ENCODE data around the gene C12orf42.

Gene C12orf42

DNA sequence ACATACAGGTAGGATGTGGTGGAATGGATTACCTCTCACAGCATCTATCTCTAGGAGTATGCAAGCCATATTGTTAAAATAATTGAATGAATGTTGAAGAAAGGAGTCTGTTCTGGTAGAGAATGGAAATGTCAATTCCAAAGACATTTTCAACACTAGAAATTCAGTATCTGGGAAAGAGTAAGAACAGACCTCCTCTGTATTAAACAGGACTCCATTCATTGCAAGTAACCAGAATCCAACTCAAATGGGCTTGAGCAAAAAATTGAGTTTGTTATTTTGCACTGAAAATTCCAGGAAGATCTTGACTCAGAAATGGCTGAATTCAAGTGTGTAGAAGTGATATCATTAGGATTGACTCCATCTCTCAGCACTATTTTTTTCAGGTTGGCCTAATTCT lies 168.1 kb downstream of the C12orf42 start:
- Histone ChIP-seq H3K4me1 (ENCODE audit: insufficient read depth, low read length) (no peaks in the 10 kb centered on the region), H3K27ac (ENCODE audit: low read depth, low read length) (no peak overlapping the region), H3K36me3 (ENCODE audit: insufficient read depth, low read length) (no peaks in the 10 kb centered on the region), H3K4me3 (ENCODE audit: low read depth in 1 of 2, low read length in 2 of 2) (no peak overlapping the region), H3K9me3 (ENCODE audit: low read length) (no peaks in the 10 kb centered on the region), H3K27me3 (ENCODE audit: control insufficient read depth in 1 of 2, insufficient read depth in 2 of 2, low read length in 2 of 2) (no peaks in the 10 kb centered on the region), H3K9ac (ENCODE audit: low read length) (no peak overlapping the region)

DNA sequence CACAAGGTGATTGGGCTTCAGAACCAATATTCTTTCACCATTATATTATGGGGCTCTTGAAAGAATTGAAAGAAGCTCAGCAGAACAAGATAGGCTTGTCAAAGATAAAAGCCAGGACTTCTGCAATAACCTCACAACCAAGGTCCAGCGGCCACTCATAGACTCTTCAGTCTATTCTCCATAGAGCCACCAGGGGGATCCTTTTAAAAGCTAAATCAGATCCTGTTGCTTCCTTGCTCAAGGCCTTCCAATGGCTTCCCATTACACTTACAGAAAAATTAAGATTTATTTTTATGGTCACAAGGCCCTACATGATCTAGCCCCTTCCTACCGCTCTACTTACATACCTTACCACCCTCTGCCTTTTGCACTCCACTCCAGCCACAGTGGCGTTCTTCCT lies 169.6 kb downstream of the C12orf42 start:
- Histone ChIP-seq H3K4me3 (ENCODE audit: low read depth in 1 of 2, low read length in 2 of 2) (no peak overlapping the region), H3K27ac (ENCODE audit: low read depth, low read length) (no peak overlapping the region), H3K9ac (ENCODE audit: low read length) (no peak overlapping the region), H3K9me3 (ENCODE audit: low read length) (no peaks in the 10 kb centered on the region), H3K27me3 (ENCODE audit: control insufficient read depth in 1 of 2, insufficient read depth in 2 of 2, low read length in 2 of 2) (no peaks in the 10 kb centered on the region), H3K36me3 (ENCODE audit: insufficient read depth, low read length) (no peaks in the 10 kb centered on the region), H3K4me1 (ENCODE audit: insufficient read depth, low read length) (no peaks in the 10 kb centered on the region)

DNA sequence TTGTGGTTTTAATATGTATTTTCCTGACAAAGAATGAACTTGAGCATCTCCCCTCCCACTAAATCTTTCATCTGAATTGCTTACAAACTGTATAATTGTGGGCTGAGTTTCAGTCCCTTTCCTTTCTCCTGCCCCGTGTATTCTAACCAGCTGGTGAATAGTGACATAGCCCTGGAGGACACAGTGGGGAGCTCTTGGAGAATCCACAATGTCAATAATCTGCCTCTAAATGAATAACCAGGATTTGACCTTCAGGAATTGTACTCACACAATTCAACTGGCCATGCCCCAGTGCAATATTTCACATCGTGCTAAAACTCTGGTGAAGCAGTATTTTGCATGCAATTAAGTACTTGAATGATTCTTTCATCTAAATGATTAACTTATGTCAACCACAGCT lies 177.2 kb downstream of the C12orf42 start:
- H3K27me3 ChIP-seq (ENCODE audit: control insufficient read depth in 1 of 2, insufficient read depth in 2 of 2, low read length in 2 of 2): no peaks in the 10 kb centered on the region
- no peak overlapping the region for H3K27ac ChIP-seq (ENCODE audit: low read depth, low read length)
- H3K36me3 ChIP-seq (ENCODE audit: insufficient read depth, low read length): no peaks in the 10 kb centered on the region
- H3K9ac ChIP-seq (ENCODE audit: low read length): no peak overlapping the region
- no peaks in the 10 kb centered on the region for H3K4me1 ChIP-seq (ENCODE audit: insufficient read depth, low read length)
- H3K4me3 ChIP-seq (ENCODE audit: low read depth in 1 of 2, low read length in 2 of 2): no peak overlapping the region
- no peaks in the 10 kb centered on the region for H3K9me3 ChIP-seq (ENCODE audit: low read length)

DNA sequence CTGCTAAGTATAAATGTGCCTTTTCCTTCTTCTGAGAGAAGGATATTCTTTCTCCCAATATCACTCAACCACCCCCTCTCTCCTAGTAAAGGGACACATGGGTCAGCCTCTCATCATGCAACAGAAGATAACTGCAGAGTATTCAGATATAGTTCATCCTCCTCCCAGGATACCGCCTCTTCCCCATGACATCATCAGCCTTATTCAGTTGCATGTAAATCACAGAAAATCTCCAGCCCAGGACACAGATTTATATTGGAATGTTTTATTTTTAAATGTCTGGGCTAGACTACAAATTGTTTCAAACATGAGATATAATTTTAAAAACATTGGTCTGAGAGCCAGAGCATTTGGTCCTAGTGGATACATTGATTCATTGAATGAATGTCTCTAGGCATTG lies 178.5 kb downstream of the C12orf42 start:
- Histone ChIP-seq H3K4me3 (ENCODE audit: low read depth in 1 of 2, low read length in 2 of 2) (no peak overlapping the region), H3K27me3 (ENCODE audit: control insufficient read depth in 1 of 2, insufficient read depth in 2 of 2, low read length in 2 of 2) (no peaks in the 10 kb centered on the region), H3K36me3 (ENCODE audit: insufficient read depth, low read length) (no peaks in the 10 kb centered on the region), H3K4me1 (ENCODE audit: insufficient read depth, low read length) (no peaks in the 10 kb centered on the region), H3K9ac (ENCODE audit: low read length) (no peak overlapping the region), H3K27ac (ENCODE audit: low read depth, low read length) (no peak overlapping the region), H3K9me3 (ENCODE audit: low read length) (no peaks in the 10 kb centered on the region)

DNA sequence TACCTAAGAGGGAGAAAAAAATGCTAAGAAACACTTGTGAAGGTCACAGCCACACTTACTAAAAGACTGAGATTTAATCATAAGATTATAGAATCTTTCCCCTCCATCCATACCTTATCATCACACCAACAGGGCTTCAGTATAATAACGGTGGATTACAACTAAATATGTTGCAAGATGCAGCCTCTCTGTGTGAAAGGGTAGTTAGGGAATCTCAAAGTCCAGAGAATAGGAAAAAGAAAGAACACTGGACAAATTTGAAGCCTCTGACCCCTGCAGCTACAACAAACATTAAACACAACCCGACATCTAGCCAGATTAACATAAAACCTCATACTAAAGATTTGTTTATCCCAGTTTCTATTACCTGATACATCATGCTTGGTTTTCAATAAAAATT lies 181.0 kb downstream of the C12orf42 start:
- Histone ChIP-seq H3K4me3 (ENCODE audit: low read depth in 1 of 2, low read length in 2 of 2) (no peak overlapping the region), H3K9ac (ENCODE audit: low read length) (no peak overlapping the region), H3K4me1 (ENCODE audit: insufficient read depth, low read length) (no peaks in the 10 kb centered on the region), H3K9me3 (ENCODE audit: low read length) (no peaks in the 10 kb centered on the region), H3K27ac (ENCODE audit: low read depth, low read length) (no peak overlapping the region), H3K27me3 (ENCODE audit: control insufficient read depth in 1 of 2, insufficient read depth in 2 of 2, low read length in 2 of 2) (no peaks in the 10 kb centered on the region), H3K36me3 (ENCODE audit: insufficient read depth, low read length) (no peaks in the 10 kb centered on the region)

DNA sequence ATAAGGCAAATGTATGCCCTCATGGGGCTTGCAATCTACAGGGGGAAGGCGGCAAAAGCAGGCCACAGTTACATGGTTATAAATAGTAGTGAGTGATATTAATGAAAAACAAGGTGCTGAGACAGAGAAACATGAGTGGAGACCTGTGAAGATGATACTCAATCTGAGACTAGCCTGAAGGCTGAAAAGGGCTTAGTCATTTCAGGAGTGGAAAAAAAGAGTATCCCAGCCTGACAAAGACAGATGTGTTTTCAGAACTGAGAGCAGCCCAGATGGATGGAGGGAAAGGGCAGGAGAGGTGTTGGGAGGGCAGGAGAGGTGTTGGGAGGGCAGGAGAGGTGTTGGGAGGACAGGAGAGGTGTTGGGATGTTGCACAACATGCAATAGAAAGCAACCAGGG lies 181.9 kb downstream of the C12orf42 start:
- H3K27ac ChIP-seq (ENCODE audit: low read depth, low read length): no peak overlapping the region
- H3K9ac ChIP-seq (ENCODE audit: low read length): no peak overlapping the region
- no peaks in the 10 kb centered on the region for H3K27me3 ChIP-seq (ENCODE audit: control insufficient read depth in 1 of 2, insufficient read depth in 2 of 2, low read length in 2 of 2)
- H3K4me3 ChIP-seq (ENCODE audit: low read depth in 1 of 2, low read length in 2 of 2): no peak overlapping the region
- no peaks in the 10 kb centered on the region for H3K4me1 ChIP-seq (ENCODE audit: insufficient read depth, low read length)
- H3K36me3 ChIP-seq (ENCODE audit: insufficient read depth, low read length): no peaks in the 10 kb centered on the region
- no peaks in the 10 kb centered on the region for H3K9me3 ChIP-seq (ENCODE audit: low read length)

DNA sequence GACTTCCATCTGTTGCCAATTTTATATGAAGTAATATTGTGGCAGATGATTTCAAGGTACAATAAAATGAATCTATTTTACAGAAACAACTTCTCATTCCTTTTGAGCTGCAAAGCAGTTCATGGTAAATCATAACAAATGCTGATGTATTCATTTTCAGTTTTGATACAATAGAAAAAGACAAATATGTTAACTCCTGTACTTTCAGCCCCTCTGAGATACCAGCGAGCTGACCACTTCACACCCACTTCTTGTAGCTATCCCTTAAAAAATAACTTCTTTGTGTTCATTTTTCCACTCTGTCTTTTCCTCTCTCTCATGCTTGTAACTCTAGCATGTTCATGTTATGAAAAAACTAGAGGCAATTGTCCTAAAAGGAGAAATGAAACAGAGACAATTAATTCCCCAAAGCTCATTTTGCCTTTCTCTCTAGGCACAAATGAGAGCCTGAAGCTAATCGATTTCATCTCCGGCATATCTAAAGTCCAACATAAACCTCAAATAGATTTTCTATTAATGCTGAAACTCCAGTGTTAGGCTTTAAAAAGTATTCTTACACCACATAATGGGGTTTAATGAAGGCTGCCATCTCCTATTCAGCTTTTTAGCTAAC lies 182.9 kb downstream of the C12orf42 start:
- H3K9ac ChIP-seq (ENCODE audit: low read length): no peak overlapping the region
- no peak overlapping the region for H3K4me3 ChIP-seq (ENCODE audit: low read depth in 1 of 2, low read length in 2 of 2)
- no peaks in the 10 kb centered on the region for H3K36me3 ChIP-seq (ENCODE audit: insufficient read depth, low read length)
- no peak overlapping the region for H3K27ac ChIP-seq (ENCODE audit: low read depth, low read length)
- no peaks in the 10 kb centered on the region for H3K9me3 ChIP-seq (ENCODE audit: low read length)
- H3K4me1 ChIP-seq (ENCODE audit: insufficient read depth, low read length): no peaks in the 10 kb centered on the region
- H3K27me3 ChIP-seq (ENCODE audit: control insufficient read depth in 1 of 2, insufficient read depth in 2 of 2, low read length in 2 of 2): no peaks in the 10 kb centered on the region

DNA sequence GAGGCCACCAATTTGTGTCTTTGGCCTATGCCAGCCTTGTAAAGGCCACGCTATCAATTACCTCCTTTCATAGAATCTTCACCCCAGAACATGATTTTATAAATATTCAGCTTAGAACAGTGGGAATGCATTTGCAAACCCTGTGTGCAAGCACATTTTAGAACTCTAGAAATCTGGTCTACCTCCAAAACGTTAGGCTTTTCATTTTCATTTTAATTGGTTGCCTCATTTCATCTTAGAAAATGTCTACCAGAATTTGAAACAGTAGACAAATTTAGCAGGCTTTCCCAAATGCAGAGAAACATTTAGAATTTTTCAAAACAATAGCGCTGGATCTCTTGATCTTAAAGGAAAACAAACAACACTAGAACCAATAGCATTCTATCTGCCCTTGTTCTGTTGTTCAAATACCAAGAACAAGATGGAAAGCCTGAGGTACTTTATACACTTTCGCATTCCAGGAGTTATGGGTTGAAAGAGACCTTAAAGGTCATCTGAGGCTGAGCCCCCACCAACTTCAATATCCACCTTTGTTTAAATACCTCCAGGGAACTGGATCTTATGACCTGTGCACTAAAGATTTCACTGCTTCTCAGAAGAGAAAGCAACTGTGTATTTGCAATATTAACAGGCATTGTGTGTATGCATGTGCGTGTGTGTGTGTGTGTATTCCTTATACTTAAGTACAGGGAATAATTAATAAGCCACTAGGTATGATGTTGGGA lies 185.1 kb downstream of the C12orf42 start:
- Histone ChIP-seq H3K27me3 (ENCODE audit: control insufficient read depth in 1 of 2, insufficient read depth in 2 of 2, low read length in 2 of 2) (no peaks in the 10 kb centered on the region), H3K4me3 (ENCODE audit: low read depth in 1 of 2, low read length in 2 of 2) (no peak overlapping the region)

DNA sequence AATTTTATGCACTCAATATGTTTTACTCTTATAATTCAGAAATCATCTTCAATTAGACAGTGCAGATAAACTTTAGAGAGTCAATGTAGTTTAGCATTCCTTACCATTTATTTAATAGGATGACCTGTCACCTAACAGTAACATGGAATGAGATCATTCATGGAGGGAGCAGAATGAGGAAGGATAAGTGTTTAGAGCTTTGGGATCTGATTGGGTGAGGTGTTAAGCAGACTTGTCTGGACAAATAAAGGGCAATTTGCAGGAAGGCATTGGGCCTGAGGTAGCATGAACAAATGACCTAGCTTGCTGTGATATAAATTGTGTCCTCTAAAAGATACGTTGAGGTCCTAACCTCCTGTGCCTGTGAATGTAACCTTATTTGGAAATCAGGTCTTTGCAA lies 187.4 kb downstream of the C12orf42 start:
- Histone ChIP-seq H3K4me3 (ENCODE audit: low read depth in 1 of 2, low read length in 2 of 2) (no peak overlapping the region), H3K9ac (ENCODE audit: low read length) (no peak overlapping the region), H3K9me3 (ENCODE audit: low read length) (no peaks in the 10 kb centered on the region), H3K27me3 (ENCODE audit: control insufficient read depth in 1 of 2, insufficient read depth in 2 of 2, low read length in 2 of 2) (no peaks in the 10 kb centered on the region), H3K4me1 (ENCODE audit: insufficient read depth, low read length) (no peaks in the 10 kb centered on the region), H3K36me3 (ENCODE audit: insufficient read depth, low read length) (no peaks in the 10 kb centered on the region), H3K27ac (ENCODE audit: low read depth, low read length) (no peak overlapping the region)

More for the DNA sequence above, 185.1 kb downstream of the C12orf42 start:
- no peak overlapping the region for H3K27ac ChIP-seq (ENCODE audit: low read depth, low read length)
- no peaks in the 10 kb centered on the region for H3K9me3 ChIP-seq (ENCODE audit: low read length)
- H3K4me1 ChIP-seq (ENCODE audit: insufficient read depth, low read length): no peaks in the 10 kb centered on the region
- no peaks in the 10 kb centered on the region for H3K36me3 ChIP-seq (ENCODE audit: insufficient read depth, low read length)
- H3K9ac ChIP-seq (ENCODE audit: low read length): no peak overlapping the region

DNA sequence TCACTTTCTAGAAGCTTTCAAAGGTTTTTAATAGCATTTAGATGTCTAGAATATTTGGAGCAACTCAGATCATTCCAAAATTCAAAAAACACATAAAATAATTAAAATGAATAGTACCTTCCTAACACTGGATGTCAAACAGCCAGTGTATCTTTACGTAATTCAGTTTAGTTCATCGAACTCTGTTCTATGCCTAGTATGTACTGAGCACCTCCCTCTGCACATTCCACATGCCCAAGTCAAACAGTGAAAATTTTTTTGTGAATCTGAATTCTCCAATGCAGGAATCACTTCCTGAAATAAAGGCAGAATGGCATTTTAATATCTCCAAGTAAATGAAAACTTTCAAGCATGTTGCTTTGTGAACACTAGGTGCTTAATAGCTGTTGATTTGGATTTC lies 192.3 kb downstream of the C12orf42 start:
- Histone ChIP-seq H3K27ac (ENCODE audit: low read depth, low read length) (no peak overlapping the region), H3K27me3 (ENCODE audit: control insufficient read depth in 1 of 2, insufficient read depth in 2 of 2, low read length in 2 of 2) (no peaks in the 10 kb centered on the region), H3K36me3 (ENCODE audit: insufficient read depth, low read length) (no peaks in the 10 kb centered on the region), H3K9ac (ENCODE audit: low read length) (no peak overlapping the region), H3K4me3 (ENCODE audit: low read depth in 1 of 2, low read length in 2 of 2) (no peak overlapping the region), H3K9me3 (ENCODE audit: low read length) (no peaks in the 10 kb centered on the region), H3K4me1 (ENCODE audit: insufficient read depth, low read length) (no peaks in the 10 kb centered on the region)

DNA sequence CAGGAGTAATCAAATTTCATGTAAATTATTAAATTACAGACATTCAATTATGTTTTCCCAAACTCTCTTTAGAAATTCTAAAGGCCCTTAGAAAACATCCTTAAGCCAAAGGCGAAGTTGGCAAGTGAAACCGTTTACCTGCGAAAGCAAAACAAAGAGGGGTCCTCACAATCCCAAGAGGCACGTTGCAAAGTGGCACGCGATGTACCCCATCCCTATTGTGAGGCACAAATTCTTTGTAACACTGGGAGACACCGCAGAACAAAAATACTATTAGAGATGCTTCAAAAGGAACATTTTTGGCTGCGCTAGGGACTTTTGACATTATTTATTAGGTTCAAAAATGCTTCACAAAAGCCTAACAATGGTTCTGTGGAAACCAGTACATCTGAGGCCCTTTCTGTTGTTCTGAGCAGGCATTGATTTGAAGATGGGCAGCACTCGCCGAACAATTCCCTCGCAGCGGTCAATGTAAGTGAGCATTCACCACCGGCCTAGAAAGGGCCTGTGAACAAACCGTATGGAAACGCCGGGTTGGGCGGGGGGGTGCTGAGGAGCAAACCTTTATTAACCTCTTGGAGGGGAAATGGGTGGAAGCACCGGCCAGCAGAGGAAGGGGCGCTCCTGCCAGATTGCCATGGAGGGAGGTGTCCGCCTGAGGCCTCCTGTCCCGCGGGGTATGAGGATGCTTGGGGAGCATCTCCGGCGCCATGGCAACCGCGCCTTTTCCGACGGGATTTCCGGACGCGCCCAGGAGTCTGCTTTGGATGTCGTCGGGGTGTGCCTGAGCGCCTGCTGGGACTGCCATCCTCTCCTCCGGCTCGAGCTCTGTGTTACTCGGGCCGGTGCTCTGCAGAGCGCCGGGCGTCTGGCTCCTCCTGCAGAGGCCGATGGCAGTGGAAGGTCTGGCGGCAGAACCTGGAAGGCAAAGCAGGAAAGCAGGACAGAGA lies 193.9 kb downstream of the C12orf42 start:
- H3K4me3 ChIP-seq (ENCODE audit: low read depth in 1 of 2, low read length in 2 of 2): no peak overlapping the region
- H3K27ac ChIP-seq (ENCODE audit: low read depth, low read length): no peak overlapping the region
- H3K36me3 ChIP-seq (ENCODE audit: insufficient read depth, low read length): no peaks in the 10 kb centered on the region
- no peak overlapping the region for H3K9ac ChIP-seq (ENCODE audit: low read length)
- no peaks in the 10 kb centered on the region for H3K4me1 ChIP-seq (ENCODE audit: insufficient read depth, low read length)
- H3K9me3 ChIP-seq (ENCODE audit: low read length): no peaks in the 10 kb centered on the region
- H3K27me3 ChIP-seq (ENCODE audit: control insufficient read depth in 1 of 2, insufficient read depth in 2 of 2, low read length in 2 of 2): no peaks in the 10 kb centered on the region
